Activated T-cell treated with anti-CD3 and anti-CD28 coated beads, Interleukin-2, amount 50 U/mL, for 24 hours (primary cell): ENCODE measurements around the gene SLC6A2.

ENCODE experiments used
- DNase-seq: peaks from one replicate; pipeline ENCODE4 v3.0.0-alpha.2; 2020
- H3K27ac Mint-ChIP-seq: 2 replicates; pipeline ENCODE4 v1.8.0; 2020; ENCODE audit warnings: mild to moderate bottlenecking, mixed read lengths
- H3K27me3 Mint-ChIP-seq: 2 replicates; pipeline ENCODE4 v1.8.0; 2020; ENCODE audit warnings: mixed read lengths
- H3K36me3 Mint-ChIP-seq: 2 replicates; pipeline ENCODE4 v1.8.0; 2020; ENCODE audit warnings: low read depth, mixed read lengths
- H3K4me1 Mint-ChIP-seq: 2 replicates; pipeline ENCODE4 v1.8.0; 2020; ENCODE audit warnings: low read depth, mixed read lengths
- H3K4me3 Mint-ChIP-seq: 2 replicates; pipeline ENCODE4 v1.8.0; 2020; ENCODE audit warnings: mild to moderate bottlenecking, moderate library complexity, mixed read lengths
- H3K9me3 Mint-ChIP-seq: 2 replicates; pipeline ENCODE4 v1.8.0; 2020; ENCODE audit warnings: mixed read lengths

SLC6A2 gene

GRCh38 chr16:55638256-55638655 lies 17.5 kb upstream of the SLC6A2 start:
- H3K9me3 Mint-ChIP-seq, result no peaks in the 10 kb centered on the region
- no peaks in the 10 kb centered on the region for H3K4me1 Mint-ChIP-seq
- no peak for DNase-seq
- H3K27ac Mint-ChIP-seq, result no peak overlapping the region
- H3K36me3 Mint-ChIP-seq, result no peaks in the 10 kb centered on the region
- H3K4me3 Mint-ChIP-seq, result no peak overlapping the region
- peaks cover 19% of the 10 kb centered on the region for H3K27me3 Mint-ChIP-seq

- no peak overlapping the region for H3K27ac Mint-ChIP-seq
- no peaks in the 10 kb centered on the region for H3K4me1 Mint-ChIP-seq
- H3K4me3 Mint-ChIP-seq, result no peak overlapping the region
- H3K9me3 Mint-ChIP-seq, result no peaks in the 10 kb centered on the region
- DNase-seq, result no peak
- peaks cover 30% of the 10 kb centered on the region for H3K27me3 Mint-ChIP-seq
- H3K36me3 Mint-ChIP-seq, result no peaks in the 10 kb centered on the region
Measured at GRCh38 chr16:55640701-55641327, 15.0 kb upstream of the SLC6A2 start.

- H3K27ac Mint-ChIP-seq, result no peak overlapping the region
- H3K27me3 Mint-ChIP-seq, result peaks cover 25% of the 10 kb centered on the region
- no peaks in the 10 kb centered on the region for H3K9me3 Mint-ChIP-seq
- H3K4me1 Mint-ChIP-seq, result no peaks in the 10 kb centered on the region
- H3K36me3 Mint-ChIP-seq, result no peaks in the 10 kb centered on the region
- no peak for DNase-seq
- no peak overlapping the region for H3K4me3 Mint-ChIP-seq
Measured at GRCh38 chr16:55641430-55642056, 14.2 kb upstream of the SLC6A2 start.

- DNase-seq, result no peak
- no peak overlapping the region for H3K4me3 Mint-ChIP-seq
- H3K27me3 Mint-ChIP-seq, result peaks cover 24% of the 10 kb centered on the region
- H3K9me3 Mint-ChIP-seq, result no peaks in the 10 kb centered on the region
- no peaks in the 10 kb centered on the region for H3K36me3 Mint-ChIP-seq
- no peaks in the 10 kb centered on the region for H3K4me1 Mint-ChIP-seq
- H3K27ac Mint-ChIP-seq, result no peak overlapping the region
Measured at GRCh38 chr16:55642611-55643010, 13.2 kb upstream of the SLC6A2 start.

GRCh38 chr16:55643161-55643970 lies 12.4 kb upstream of the SLC6A2 start:
- no peak overlapping the region for H3K4me3 Mint-ChIP-seq

GRCh38 chr16:55645986-55646385 lies 9.8 kb upstream of the SLC6A2 start:
- Mint-ChIP-seq H3K27ac (no peak overlapping the region), H3K36me3 (no peaks in the 10 kb centered on the region), H3K27me3 (peaks cover 24% of the 10 kb centered on the region), H3K4me3 (no peak overlapping the region), H3K4me1 (no peaks in the 10 kb centered on the region), H3K9me3 (no peaks in the 10 kb centered on the region)
- no peak for DNase-seq

More at GRCh38 chr16:55643161-55643970, 12.4 kb upstream of the SLC6A2 start:
- H3K27me3 Mint-ChIP-seq, result peaks cover 22% of the 10 kb centered on the region
- DNase-seq, result no peak
- H3K9me3 Mint-ChIP-seq, result no peaks in the 10 kb centered on the region
- H3K27ac Mint-ChIP-seq, result no peak overlapping the region
- H3K4me1 Mint-ChIP-seq, result no peaks in the 10 kb centered on the region
- no peaks in the 10 kb centered on the region for H3K36me3 Mint-ChIP-seq

GRCh38 chr16:55647343-55647742 lies 8.4 kb upstream of the SLC6A2 start:
- Mint-ChIP-seq H3K4me1 (no peaks in the 10 kb centered on the region), H3K9me3 (no peaks in the 10 kb centered on the region), H3K36me3 (no peaks in the 10 kb centered on the region), H3K27ac (no peak overlapping the region), H3K4me3 (no peak overlapping the region), H3K27me3 (peaks cover 27% of the 10 kb centered on the region)
- DNase-seq, result no peak

- H3K36me3 Mint-ChIP-seq, result no peaks in the 10 kb centered on the region
- no peaks in the 10 kb centered on the region for H3K9me3 Mint-ChIP-seq
- no peak overlapping the region for H3K4me3 Mint-ChIP-seq
- peaks cover 27% of the 10 kb centered on the region for H3K27me3 Mint-ChIP-seq
- no peaks in the 10 kb centered on the region for H3K4me1 Mint-ChIP-seq
- H3K27ac Mint-ChIP-seq, result no peak overlapping the region
- DNase-seq, result no peak
Measured at GRCh38 chr16:55647798-55648197, 8.0 kb upstream of the SLC6A2 start.

- Mint-ChIP-seq H3K27ac (no peak overlapping the region), H3K9me3 (no peaks in the 10 kb centered on the region), H3K4me3 (no peak overlapping the region), H3K4me1 (no peaks in the 10 kb centered on the region), H3K36me3 (no peaks in the 10 kb centered on the region), H3K27me3 (peaks cover 24% of the 10 kb centered on the region)
- no peak for DNase-seq
Measured at GRCh38 chr16:55651841-55652824, 3.7 kb upstream of the SLC6A2 start.

- H3K4me3 Mint-ChIP-seq, result no peak overlapping the region
- H3K4me1 Mint-ChIP-seq, result no peaks in the 10 kb centered on the region
- no peak for DNase-seq
- H3K9me3 Mint-ChIP-seq, result no peaks in the 10 kb centered on the region
- no peaks in the 10 kb centered on the region for H3K36me3 Mint-ChIP-seq
- no peak overlapping the region for H3K27ac Mint-ChIP-seq
- H3K27me3 Mint-ChIP-seq, result peaks cover 34% of the 10 kb centered on the region
Measured at GRCh38 chr16:55653106-55653505, 2.7 kb upstream of the SLC6A2 start.

GRCh38 chr16:55655381-55655896 lies 349 bp upstream of the SLC6A2 start:
- Mint-ChIP-seq H3K27me3 (peaks cover 33% of the 10 kb centered on the region), H3K4me1 (no peaks in the 10 kb centered on the region), H3K9me3 (no peaks in the 10 kb centered on the region), H3K27ac (no peak overlapping the region), H3K4me3 (no peak overlapping the region), H3K36me3 (no peaks in the 10 kb centered on the region)
- no peak for DNase-seq

- Mint-ChIP-seq H3K27ac (no peak overlapping the region), H3K4me3 (no peak overlapping the region), H3K27me3 (peaks cover 27% of the 10 kb centered on the region), H3K9me3 (no peaks in the 10 kb centered on the region), H3K36me3 (no peaks in the 10 kb centered on the region), H3K4me1 (no peaks in the 10 kb centered on the region)
- no peak for DNase-seq
Measured at GRCh38 chr16:55656691-55657092, 904 bp downstream of the SLC6A2 start.

- Mint-ChIP-seq H3K27me3 (peaks cover 27% of the 10 kb centered on the region), H3K4me1 (no peaks in the 10 kb centered on the region), H3K4me3 (no peak overlapping the region), H3K9me3 (no peaks in the 10 kb centered on the region), H3K27ac (no peak overlapping the region), H3K36me3 (no peaks in the 10 kb centered on the region)
- DNase-seq, result no peak
Measured at GRCh38 chr16:55657616-55658015, 1.8 kb downstream of the SLC6A2 start.

- H3K4me3 Mint-ChIP-seq, result no peak overlapping the region
- peaks cover 27% of the 10 kb centered on the region for H3K27me3 Mint-ChIP-seq
- no peak for DNase-seq
- H3K9me3 Mint-ChIP-seq, result peaks cover 6% of the 10 kb centered on the region
- no peaks in the 10 kb centered on the region for H3K36me3 Mint-ChIP-seq
- no peaks in the 10 kb centered on the region for H3K4me1 Mint-ChIP-seq
- no peak overlapping the region for H3K27ac Mint-ChIP-seq
Measured at GRCh38 chr16:55658898-55659420, 3.2 kb downstream of the SLC6A2 start.
